Measurements from ENCODE around the gene CHTF18. TPM values are rescaled to one million over a fixed set of nuclear protein-coding genes. Genes with fewer than 3 reads are reported as not detected.

CHTF18 gene
- polyA plus RNA-seq, 1 donor (not counting 4 experiments of a cell fraction or from before 2014, with no cell fraction given): 5.7 TPM

GRCh38 chr16:785563-786535, 2.6 kb upstream of the CHTF18 start:
- no peaks in the 10 kb centered on the region for H3K9me3 ChIP-seq (ENCODE audit: control insufficient read depth, low read depth, low read length)
- peaks cover 32% of the 10 kb centered on the region for H3K4me1 ChIP-seq (ENCODE audit: control insufficient read depth, extremely low read depth, insufficient read depth, low read length)
- H3K9ac ChIP-seq (ENCODE audit: control insufficient read depth, extremely low read depth, insufficient read depth, low read length): no peak overlapping the region
- H2AFZ ChIP-seq (ENCODE audit: control insufficient read depth, low read length): no peak overlapping the region
- FAIRE-seq: no peak
- H3K4me3 ChIP-seq (ENCODE audit: control insufficient read depth in 2 of 3, extremely low read depth in 1 of 3, insufficient read depth in 2 of 3, low read depth in 1 of 3, low read length in 3 of 3): no peak overlapping the region
- peaks cover 7% of the 10 kb centered on the region for H4K20me1 ChIP-seq (ENCODE audit: control insufficient read depth, extremely low read depth, insufficient read depth, low read length)
- H3K9me1 ChIP-seq (ENCODE audit: control insufficient read depth, extremely low read depth, insufficient read depth, low read length): no peaks in the 10 kb centered on the region
- no peak for TF ChIP-seq EZH2 (IDR thresholded peaks at IDR 0.05; ENCODE audit: low read length)
- TF ChIP-seq, protein P1, sequence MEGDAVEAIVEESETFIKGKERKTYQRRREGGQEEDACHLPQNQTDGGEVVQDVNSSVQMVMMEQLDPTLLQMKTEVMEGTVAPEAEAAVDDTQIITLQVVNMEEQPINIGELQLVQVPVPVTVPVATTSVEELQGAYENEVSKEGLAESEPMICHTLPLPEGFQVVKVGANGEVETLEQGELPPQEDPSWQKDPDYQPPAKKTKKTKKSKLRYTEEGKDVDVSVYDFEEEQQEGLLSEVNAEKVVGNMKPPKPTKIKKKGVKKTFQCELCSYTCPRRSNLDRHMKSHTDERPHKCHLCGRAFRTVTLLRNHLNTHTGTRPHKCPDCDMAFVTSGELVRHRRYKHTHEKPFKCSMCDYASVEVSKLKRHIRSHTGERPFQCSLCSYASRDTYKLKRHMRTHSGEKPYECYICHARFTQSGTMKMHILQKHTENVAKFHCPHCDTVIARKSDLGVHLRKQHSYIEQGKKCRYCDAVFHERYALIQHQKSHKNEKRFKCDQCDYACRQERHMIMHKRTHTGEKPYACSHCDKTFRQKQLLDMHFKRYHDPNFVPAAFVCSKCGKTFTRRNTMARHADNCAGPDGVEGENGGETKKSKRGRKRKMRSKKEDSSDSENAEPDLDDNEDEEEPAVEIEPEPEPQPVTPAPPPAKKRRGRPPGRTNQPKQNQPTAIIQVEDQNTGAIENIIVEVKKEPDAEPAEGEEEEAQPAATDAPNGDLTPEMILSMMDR (optimal IDR thresholded peaks at IDR 0.05 in 1 of 3, IDR thresholded peaks at IDR 0.05 in 1 of 3, conservative IDR thresholded peaks at IDR 0.05 in 1 of 3; ENCODE audit: extremely low read depth in 1 of 3, insufficient read depth in 2 of 3, low read length in 3 of 3): peak; percentile 65 to 91 (median 89)
- peaks cover 5 to 8% of the 10 kb centered on the region in 2 experiments for H3K36me3 ChIP-seq (ENCODE audit: control insufficient read depth in 2 of 2, extremely low read depth in 1 of 2, insufficient read depth in 2 of 2, low read length in 2 of 2)
- dilution Hi-C loops (cut with MboI; ENCODE audit: extremely low pct_ligation_motif_present, low sequenced_read_pairs): no loop called here
- H3K27me3 ChIP-seq (ENCODE audit: control insufficient read depth, extremely low read depth, insufficient read depth, low read length): peaks cover 15% of the 10 kb centered on the region
- H3K79me2 ChIP-seq (ENCODE audit: control insufficient read depth, insufficient read depth, low read length): peaks cover 27% of the 10 kb centered on the region
- H3K27ac ChIP-seq (ENCODE audit: control insufficient read depth, insufficient read depth, low read length): no peak overlapping the region
- DNase-seq (ENCODE audit: low read depth, low spot score): no peak
- no peak overlapping the region for H3K4me2 ChIP-seq (ENCODE audit: control insufficient read depth, extremely low read depth, insufficient read depth, low read depth, low read length)

DNA sequence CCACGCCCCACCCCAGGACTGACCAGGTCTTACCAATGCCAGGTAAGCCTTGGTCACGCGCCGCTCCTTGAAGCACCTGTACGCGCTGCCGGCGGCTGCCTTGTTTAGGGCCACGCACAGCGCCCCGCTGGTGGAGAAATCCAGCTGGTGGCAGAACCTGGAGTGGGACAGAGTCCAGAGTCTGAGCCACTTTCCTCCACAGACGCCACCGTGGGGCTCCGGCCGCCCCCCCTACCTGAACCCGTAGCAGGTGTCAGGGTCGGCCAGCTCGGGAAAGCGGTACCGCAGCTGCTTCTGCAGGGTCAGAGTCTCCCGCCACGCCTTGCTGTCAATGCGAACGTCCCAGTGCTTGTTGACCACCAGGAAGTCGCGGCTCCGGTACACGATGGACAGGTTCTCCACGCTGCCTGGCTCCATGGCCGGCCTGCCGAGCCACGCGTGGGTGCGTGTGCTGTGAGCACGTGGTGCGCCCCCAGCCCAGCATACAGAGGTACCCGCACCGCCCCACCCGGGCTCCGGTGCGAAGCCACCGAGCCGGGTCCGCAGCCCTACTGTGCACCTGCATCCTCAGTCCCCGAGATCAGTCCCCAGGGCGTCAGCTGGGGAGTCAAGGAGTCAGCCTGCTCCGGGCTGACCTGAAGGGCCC, 976 bp upstream of the CHTF18 start:
- H3K79me2 ChIP-seq (ENCODE audit: control insufficient read depth, insufficient read depth, low read length): peaks cover 27% of the 10 kb centered on the region
- FAIRE-seq: no peak
- peaks cover 7% of the 10 kb centered on the region for H4K20me1 ChIP-seq (ENCODE audit: control insufficient read depth, extremely low read depth, insufficient read depth, low read length)
- DNase-seq (ENCODE audit: low read depth, low spot score): no peak
- H3K4me2 ChIP-seq (ENCODE audit: control insufficient read depth, extremely low read depth, insufficient read depth, low read depth, low read length): peak overlapping the region; percentile 88
- H2AFZ ChIP-seq (ENCODE audit: control insufficient read depth, low read length): no peak overlapping the region
- peak overlapping the region; percentile 83 for H3K9ac ChIP-seq (ENCODE audit: control insufficient read depth, extremely low read depth, insufficient read depth, low read length)
- H3K4me3 ChIP-seq (ENCODE audit: control insufficient read depth in 2 of 3, extremely low read depth in 1 of 3, insufficient read depth in 2 of 3, low read depth in 1 of 3, low read length in 3 of 3): peak overlapping the region; percentile 74 to 86 (median 86)
- dilution Hi-C loops (cut with MboI; ENCODE audit: extremely low pct_ligation_motif_present, low sequenced_read_pairs): no loop called here
- H3K4me1 ChIP-seq (ENCODE audit: control insufficient read depth, extremely low read depth, insufficient read depth, low read length): peaks cover 29% of the 10 kb centered on the region
- no peaks in the 10 kb centered on the region for H3K9me3 ChIP-seq (ENCODE audit: control insufficient read depth, low read depth, low read length)
- peak overlapping the region; percentile 47 for H3K27ac ChIP-seq (ENCODE audit: control insufficient read depth, insufficient read depth, low read length)
- peaks cover 2% of the 10 kb centered on the region for H3K27me3 ChIP-seq (ENCODE audit: control insufficient read depth, extremely low read depth, insufficient read depth, low read length)
- peaks cover 5 to 12% of the 10 kb centered on the region in 2 experiments for H3K36me3 ChIP-seq (ENCODE audit: control insufficient read depth in 2 of 2, extremely low read depth in 1 of 2, insufficient read depth in 2 of 2, low read length in 2 of 2)
- H3K9me1 ChIP-seq (ENCODE audit: control insufficient read depth, extremely low read depth, insufficient read depth, low read length): no peaks in the 10 kb centered on the region
- TF ChIP-seq, protein P1 (optimal IDR thresholded peaks at IDR 0.05 in 1 of 3, IDR thresholded peaks at IDR 0.05 in 1 of 3, conservative IDR thresholded peaks at IDR 0.05 in 1 of 3; ENCODE audit: extremely low read depth in 1 of 3, insufficient read depth in 2 of 3, low read length in 3 of 3): no peak
- no peak for TF ChIP-seq EZH2 (IDR thresholded peaks at IDR 0.05; ENCODE audit: low read length)

All from keratinocyte (primary cell).